Astrocyte of the cerebellum (primary cell): ENCODE results near the gene CRHR1.

ENCODE experiments used
- DNase-seq: peaks from one replicate; pipeline ENCODE4 v3.0.0-alpha.2; 2011; ENCODE audit warnings: low read depth
- H3K4me3 ChIP-seq: 2 replicates; pipeline ENCODE4 v1.5.1; 2011; ENCODE audit warnings: mild to moderate bottlenecking, low read depth, low read length, moderate library complexity
- CTCF ChIP-seq: IDR thresholded peaks from 2 replicates; pipeline ENCODE4 v1.5.1; 2012; ENCODE audit warnings: low read length, low read depth, moderate library complexity, mild to moderate bottlenecking; ENCODE audit errors: missing control alignments
- in situ Hi-C: cut with HindIII; loops from 2 replicates; pipeline ENCODE4 v1.10.0; 2017; ENCODE audit warnings: low sequenced_read_pairs

CRHR1 gene

GRCh38 chr17:45791041-45791582 is 7.0 kb downstream of the CRHR1 start:
- H3K4me3 ChIP-seq, result no peak overlapping the region
- no peak for TF ChIP-seq CTCF
- in situ Hi-C loops, result no loop called here
- no peak for DNase-seq

GRCh38 chr17:45791935-45792334 is 7.8 kb downstream of the CRHR1 start:
- H3K4me3 ChIP-seq, result no peak overlapping the region
- in situ Hi-C loops, result no loop called here
- TF ChIP-seq CTCF, result no peak
- no peak for DNase-seq

GRCh38 chr17:45792437-45792836 is 8.3 kb downstream of the CRHR1 start:
- no peak overlapping the region for H3K4me3 ChIP-seq
- TF ChIP-seq CTCF, result no peak
- DNase-seq, result no peak
- in situ Hi-C loops, result no loop called here

- in situ Hi-C loops, result no loop called here
- TF ChIP-seq CTCF, result no peak
- no peak for DNase-seq
- H3K4me3 ChIP-seq, result no peak overlapping the region
Observed at GRCh38 chr17:45792995-45793755, 9.1 kb downstream of the CRHR1 start.

- in situ Hi-C loops, result no loop called here
- DNase-seq, result no peak
- no peak for TF ChIP-seq CTCF
- H3K4me3 ChIP-seq, result no peak overlapping the region
Observed at GRCh38 chr17:45793999-45794540, 9.9 kb downstream of the CRHR1 start.

GRCh38 chr17:45794840-45795239 is 10.7 kb downstream of the CRHR1 start:
- TF ChIP-seq CTCF, result no peak
- H3K4me3 ChIP-seq, result no peak overlapping the region
- no peak for DNase-seq
- in situ Hi-C loops, result no loop called here
